DND-41 (cell line): ENCODE data around the gene SERPIND1.
"Not testable (repeated sequence)": the region's sequence is repeated elsewhere in the genome, so short reads cannot be mapped to it uniquely, and the experiment has no call there.

Experiments
- EZH2 ChIP-seq: IDR thresholded peaks from 3 replicates; pipeline ENCODE4 v1.6.1; 2012; ENCODE audit warnings: borderline replicate concordance, low read depth, mild to moderate bottlenecking, moderate library complexity, low read length, inconsistent platforms; ENCODE audit not compliant: severe bottlenecking
- TF ChIP-seq, protein P1 (sequence below): IDR thresholded peaks from 2 replicates; pipeline ENCODE4 v1.5.1; 2012; ENCODE audit warnings: borderline replicate concordance, low read length, moderate library complexity, mild to moderate bottlenecking; ENCODE audit not compliant: poor library complexity, severe bottlenecking; ENCODE audit errors: extremely low read depth

- TF ChIP-seq, protein P1, sequence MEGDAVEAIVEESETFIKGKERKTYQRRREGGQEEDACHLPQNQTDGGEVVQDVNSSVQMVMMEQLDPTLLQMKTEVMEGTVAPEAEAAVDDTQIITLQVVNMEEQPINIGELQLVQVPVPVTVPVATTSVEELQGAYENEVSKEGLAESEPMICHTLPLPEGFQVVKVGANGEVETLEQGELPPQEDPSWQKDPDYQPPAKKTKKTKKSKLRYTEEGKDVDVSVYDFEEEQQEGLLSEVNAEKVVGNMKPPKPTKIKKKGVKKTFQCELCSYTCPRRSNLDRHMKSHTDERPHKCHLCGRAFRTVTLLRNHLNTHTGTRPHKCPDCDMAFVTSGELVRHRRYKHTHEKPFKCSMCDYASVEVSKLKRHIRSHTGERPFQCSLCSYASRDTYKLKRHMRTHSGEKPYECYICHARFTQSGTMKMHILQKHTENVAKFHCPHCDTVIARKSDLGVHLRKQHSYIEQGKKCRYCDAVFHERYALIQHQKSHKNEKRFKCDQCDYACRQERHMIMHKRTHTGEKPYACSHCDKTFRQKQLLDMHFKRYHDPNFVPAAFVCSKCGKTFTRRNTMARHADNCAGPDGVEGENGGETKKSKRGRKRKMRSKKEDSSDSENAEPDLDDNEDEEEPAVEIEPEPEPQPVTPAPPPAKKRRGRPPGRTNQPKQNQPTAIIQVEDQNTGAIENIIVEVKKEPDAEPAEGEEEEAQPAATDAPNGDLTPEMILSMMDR, result not testable (repeated sequence)
- TF ChIP-seq EZH2, result not testable (repeated sequence)
Observed at GRCh38 chr22:20736891-20737290, 37.0 kb upstream of the SERPIND1 start.
